HUES64 (cell line): ENCODE results near the gene ATXN7L1.

Experiments
- H3K27ac ChIP-seq: 2 replicates; pipeline ENCODE4 v1.7.0; 2013; ENCODE audit warnings: low read depth, low read length, inconsistent platforms
- H3K27me3 ChIP-seq: 2 replicates; pipeline ENCODE4 v1.6.1; 2013; ENCODE audit warnings: mild to moderate bottlenecking, low read length; ENCODE audit not compliant: insufficient read depth
- H3K36me3 ChIP-seq: 2 replicates; pipeline ENCODE4 v1.6.1; 2013; ENCODE audit warnings: mild to moderate bottlenecking, low read length; ENCODE audit not compliant: insufficient read depth
- H3K4me1 ChIP-seq: 2 replicates; pipeline ENCODE4 v1.6.1; 2013; ENCODE audit warnings: mild to moderate bottlenecking, low read length, moderate library complexity; ENCODE audit not compliant: insufficient read depth
- H3K4me3 ChIP-seq: 2 replicates; pipeline ENCODE4 v1.5.1; 2013; ENCODE audit warnings: mild to moderate bottlenecking, low read length, moderate library complexity
- H3K9ac ChIP-seq: 2 replicates; pipeline ENCODE4 v1.6.1; 2013; ENCODE audit warnings: mild to moderate bottlenecking, low read depth, low read length
- H3K9me3 ChIP-seq: 2 replicates; pipeline ENCODE4 v1.6.1; 2013; ENCODE audit warnings: low read depth, low read length; ENCODE audit not compliant: insufficient read depth
- WGBS: fragments of 150-250, 120-280 bp; methylation state at CpG from one replicate; pipeline ENCODE4 v1.1.7; 2013; ENCODE audit warnings: missing lambda C conversion rate; 5-methylcytosine and 5-hydroxymethylcytosine counted together

ATXN7L1 gene

GRCh38 chr7:105825371-105825770 lies 51.0 kb downstream of the ATXN7L1 start:
- Histone ChIP-seq H3K9me3 (no peaks in the 10 kb centered on the region), H3K4me1 (peaks cover 10% of the 10 kb centered on the region), H3K36me3 (no peaks in the 10 kb centered on the region), H3K27me3 (no peaks in the 10 kb centered on the region), H3K4me3 (no peak overlapping the region), H3K27ac (no peak overlapping the region), H3K9ac (no peak overlapping the region)
- 75% methylated on average over 1 of the region's 1 CpG for WGBS

DNA sequence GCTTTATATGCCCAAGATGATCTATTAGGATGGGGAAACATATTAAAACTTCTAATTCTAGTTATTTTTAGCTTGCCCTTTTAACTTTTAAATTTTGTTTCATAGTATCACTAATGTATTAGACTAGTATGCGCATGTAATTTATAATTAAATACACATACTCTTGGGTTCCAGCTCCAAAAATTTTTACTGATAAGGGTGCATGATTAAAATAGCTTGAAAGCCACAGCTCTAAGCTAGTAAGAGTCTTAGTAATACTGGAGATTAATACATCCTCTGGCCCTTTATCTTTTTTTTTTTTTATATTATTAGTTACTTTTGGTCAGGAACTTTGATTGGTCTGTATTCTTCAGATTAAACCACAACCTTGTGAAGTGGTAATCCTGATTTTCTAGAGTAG lies 53.6 kb downstream of the ATXN7L1 start:
- Histone ChIP-seq H3K4me3 (no peak overlapping the region), H3K9ac (no peak overlapping the region), H3K9me3 (no peaks in the 10 kb centered on the region), H3K27ac (no peak overlapping the region), H3K36me3 (no peaks in the 10 kb centered on the region), H3K4me1 (no peaks in the 10 kb centered on the region), H3K27me3 (no peaks in the 10 kb centered on the region)
- no CpG with 5 or more reads among the region's 1 CpG for WGBS

GRCh38 chr7:105821527-105821926 lies 54.9 kb downstream of the ATXN7L1 start:
- Histone ChIP-seq H3K36me3 (no peaks in the 10 kb centered on the region), H3K27ac (no peak overlapping the region), H3K9me3 (no peaks in the 10 kb centered on the region), H3K27me3 (no peaks in the 10 kb centered on the region), H3K9ac (no peak overlapping the region), H3K4me1 (peaks cover 2% of the 10 kb centered on the region; the same call in 1 of the 2 replicates), H3K4me3 (no peak overlapping the region)
- 92% methylated on average over 4 of the region's 4 CpGs for WGBS

DNA sequence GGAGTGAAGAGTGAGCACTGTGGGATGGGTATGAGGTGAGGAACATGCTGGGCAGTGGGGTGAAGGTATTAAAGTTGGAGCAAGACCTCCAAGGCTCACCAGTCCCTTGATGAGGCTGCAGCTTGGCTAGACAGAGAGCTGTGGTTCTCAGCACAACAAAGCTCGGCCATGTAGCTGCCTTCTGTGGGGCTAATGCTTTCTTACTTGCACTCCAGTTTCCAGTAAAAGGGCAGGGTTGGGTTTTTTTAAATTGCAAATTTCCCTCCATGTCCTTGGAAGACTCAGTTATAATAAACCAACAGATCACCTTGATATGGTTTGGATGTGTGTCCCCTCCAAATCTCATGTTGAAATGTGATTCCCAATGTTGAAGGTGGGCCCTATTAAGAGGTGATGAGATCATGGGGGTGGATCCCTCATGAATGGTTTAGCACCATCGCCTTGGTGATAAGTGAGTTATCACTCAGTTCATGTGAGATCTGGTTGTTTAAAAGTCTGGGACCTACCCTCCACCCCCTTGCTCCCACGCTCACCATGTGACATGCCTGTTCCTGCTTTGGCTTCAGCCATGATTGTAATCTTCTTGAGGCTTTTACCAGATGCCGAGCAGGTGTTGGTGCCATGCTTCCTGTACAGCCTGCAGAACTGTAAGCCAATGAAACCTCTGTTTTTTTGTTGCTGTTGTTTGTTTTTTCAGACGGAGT lies 55.9 kb downstream of the ATXN7L1 start:
- H3K36me3 ChIP-seq = no peaks in the 10 kb centered on the region
- H3K27ac ChIP-seq = no peak overlapping the region
- no peaks in the 10 kb centered on the region for H3K27me3 ChIP-seq
- H3K4me1 ChIP-seq = peaks cover 3% of the 10 kb centered on the region; the same call in 1 of the 2 replicates
- WGBS = 94% methylated on average over 5 of the region's 5 CpGs
- H3K4me3 ChIP-seq = no peak overlapping the region
- H3K9ac ChIP-seq = no peak overlapping the region
- no peaks in the 10 kb centered on the region for H3K9me3 ChIP-seq

- no peaks in the 10 kb centered on the region for H3K36me3 ChIP-seq
- no peak overlapping the region for H3K4me3 ChIP-seq
- H3K9ac ChIP-seq = no peak overlapping the region
- WGBS = 95% methylated on average over 18 of the region's 18 CpGs
- no peaks in the 10 kb centered on the region for H3K27me3 ChIP-seq
- H3K27ac ChIP-seq = no peak overlapping the region
- no peaks in the 10 kb centered on the region for H3K9me3 ChIP-seq
- H3K4me1 ChIP-seq = peaks cover 7% of the 10 kb centered on the region; the same call in 1 of the 2 replicates
Observed at GRCh38 chr7:105819559-105819958, 56.8 kb downstream of the ATXN7L1 start.

DNA sequence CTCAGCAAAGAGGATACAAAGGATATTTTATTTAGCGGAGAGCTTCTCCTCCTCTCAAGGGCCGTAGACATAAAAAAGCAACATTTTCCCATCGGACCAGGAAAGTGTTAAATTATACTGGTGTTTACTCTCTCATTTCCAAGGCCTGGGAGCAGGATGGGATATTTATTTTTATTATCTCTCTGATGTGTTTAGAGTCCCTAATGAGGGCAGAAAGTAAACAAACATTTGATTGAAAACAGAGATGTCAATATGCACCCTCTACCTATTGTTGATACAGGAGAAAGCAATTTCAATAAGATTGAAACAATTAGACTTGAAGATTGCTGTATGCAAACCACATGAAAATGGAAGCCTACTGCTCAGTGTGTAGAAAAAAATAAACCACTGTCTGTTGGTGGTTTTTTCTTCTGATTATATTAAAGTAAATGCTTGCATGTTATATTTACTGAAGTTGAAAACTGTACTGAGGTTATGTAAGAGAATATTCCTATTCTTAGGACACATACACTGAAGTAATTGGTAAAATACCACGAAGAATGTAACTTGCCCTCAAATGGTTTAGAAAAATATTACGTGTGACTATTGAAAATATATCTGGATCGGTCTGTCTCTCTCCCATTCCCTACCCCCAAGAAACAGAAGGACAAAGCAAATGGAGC lies 59.3 kb downstream of the ATXN7L1 start:
- Histone ChIP-seq H3K27ac (no peak overlapping the region), H3K9me3 (no peaks in the 10 kb centered on the region), H3K9ac (no peak overlapping the region), H3K4me1 (peaks cover 7% of the 10 kb centered on the region; the same call in 1 of the 2 replicates), H3K27me3 (no peaks in the 10 kb centered on the region), H3K4me3 (no peak overlapping the region), H3K36me3 (no peaks in the 10 kb centered on the region)
- WGBS = 96% methylated on average over 4 of the region's 6 CpGs

DNA sequence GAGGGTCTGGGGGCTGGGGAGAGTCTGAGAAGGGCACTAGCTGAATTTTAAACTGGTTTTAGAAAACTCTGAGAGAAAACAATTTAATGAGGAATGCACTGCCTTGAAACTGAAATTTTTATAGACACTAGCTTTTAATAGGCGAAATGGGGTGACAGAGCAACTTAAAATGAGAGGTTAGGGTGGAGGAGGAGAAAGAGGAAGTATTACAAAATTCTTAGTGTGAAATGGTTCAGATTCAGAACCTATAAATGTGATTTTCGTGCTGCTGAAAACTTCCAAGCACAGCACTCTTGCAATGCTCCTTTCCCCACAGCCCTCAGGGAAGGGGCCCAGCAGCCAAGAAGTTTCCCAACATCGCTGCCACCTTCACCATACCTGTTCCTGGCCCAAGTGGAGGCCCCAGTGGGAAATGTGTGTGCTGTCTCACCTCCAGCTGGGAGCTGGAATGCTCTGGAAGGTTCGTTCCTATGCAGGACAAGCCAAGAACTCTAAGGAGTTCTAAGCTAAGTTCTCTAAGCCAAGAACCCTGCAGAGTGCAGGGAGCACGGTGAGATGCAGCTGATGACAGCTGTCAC lies 60.0 kb downstream of the ATXN7L1 start:
- Histone ChIP-seq H3K9ac (no peak overlapping the region), H3K4me3 (no peak overlapping the region)
- 79% methylated on average over 5 of the region's 5 CpGs for WGBS

GRCh38 chr7:105815576-105815975 lies 60.8 kb downstream of the ATXN7L1 start:
- H3K36me3 ChIP-seq = no peaks in the 10 kb centered on the region
- H3K27me3 ChIP-seq = no peaks in the 10 kb centered on the region
- H3K4me1 ChIP-seq = peaks cover 7% of the 10 kb centered on the region; the same call in 1 of the 2 replicates
- H3K9me3 ChIP-seq = no peaks in the 10 kb centered on the region
- 93% methylated on average over 6 of the region's 6 CpGs for WGBS
- no peak overlapping the region for H3K27ac ChIP-seq
- H3K4me3 ChIP-seq = no peak overlapping the region
- H3K9ac ChIP-seq = no peak overlapping the region

More for the DNA sequence above, 60.0 kb downstream of the ATXN7L1 start:
- no peaks in the 10 kb centered on the region for H3K36me3 ChIP-seq
- H3K27ac ChIP-seq = no peak overlapping the region
- no peaks in the 10 kb centered on the region for H3K27me3 ChIP-seq
- H3K9me3 ChIP-seq = no peaks in the 10 kb centered on the region
- H3K4me1 ChIP-seq = peaks cover 7% of the 10 kb centered on the region; the same call in 1 of the 2 replicates

DNA sequence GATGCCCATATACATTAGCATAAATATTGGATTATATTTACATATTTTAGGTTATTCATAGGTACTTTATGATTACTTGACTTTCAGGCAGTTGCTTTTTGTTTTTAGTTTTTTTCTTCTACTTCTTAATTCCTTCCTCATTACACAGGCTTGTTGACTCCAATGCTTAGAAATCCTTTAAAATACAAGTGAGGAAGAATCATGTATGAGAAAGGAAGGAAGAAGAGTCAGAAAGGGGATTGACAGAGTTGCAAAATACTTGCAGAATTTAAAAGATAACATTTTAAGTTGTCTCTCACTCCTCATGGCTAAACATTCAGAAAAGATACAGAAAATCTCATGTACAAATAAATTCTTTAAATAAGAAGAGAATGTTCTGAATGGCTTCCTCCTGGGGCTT lies 61.9 kb downstream of the ATXN7L1 start:
- Histone ChIP-seq H3K4me3 (no peak overlapping the region), H3K36me3 (no peaks in the 10 kb centered on the region), H3K27ac (no peak overlapping the region), H3K9ac (no peak overlapping the region), H3K27me3 (no peaks in the 10 kb centered on the region), H3K4me1 (peaks cover 7% of the 10 kb centered on the region; the same call in 1 of the 2 replicates), H3K9me3 (no peaks in the 10 kb centered on the region)

DNA sequence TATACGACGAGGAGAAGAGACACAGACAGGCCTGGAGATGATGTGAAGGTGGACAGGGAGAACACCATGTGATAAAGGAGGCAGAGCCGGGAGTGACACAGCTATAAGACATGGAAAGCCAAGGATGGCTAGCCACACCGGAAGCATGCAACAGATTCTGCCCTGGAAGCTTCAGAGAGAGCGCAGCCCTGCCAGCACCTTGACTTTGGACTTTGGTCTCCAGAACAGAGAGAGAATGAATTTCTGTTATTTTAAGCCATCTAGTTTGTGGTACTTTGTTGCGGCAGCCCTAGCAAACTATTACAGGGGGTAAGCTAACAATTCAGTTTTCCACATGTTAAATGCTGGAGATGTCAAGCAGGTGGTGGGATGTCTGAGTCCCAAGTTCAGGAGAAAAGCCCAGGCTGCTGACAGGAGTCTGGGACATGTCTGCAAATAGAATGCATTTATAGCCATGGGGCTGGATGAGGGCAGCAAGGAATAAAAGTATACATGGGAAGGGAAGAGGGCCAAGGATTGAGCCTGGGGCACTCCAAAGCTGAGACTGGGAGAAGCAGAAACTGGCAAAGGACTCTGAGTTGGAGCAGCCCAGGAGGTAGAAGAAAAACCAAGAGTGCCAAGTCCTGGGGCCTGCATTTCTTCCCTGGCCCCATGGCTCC lies 65.1 kb downstream of the ATXN7L1 start:
- WGBS = 95% methylated on average over 6 of the region's 6 CpGs
- no peak overlapping the region for H3K4me3 ChIP-seq
- H3K9me3 ChIP-seq = no peaks in the 10 kb centered on the region
- H3K4me1 ChIP-seq = peaks cover 4% of the 10 kb centered on the region; the same call in 1 of the 2 replicates
- H3K9ac ChIP-seq = no peak overlapping the region
- H3K27ac ChIP-seq = no peak overlapping the region
- H3K36me3 ChIP-seq = no peaks in the 10 kb centered on the region
- no peaks in the 10 kb centered on the region for H3K27me3 ChIP-seq

- Histone ChIP-seq H3K36me3 (no peaks in the 10 kb centered on the region), H3K9ac (no peak overlapping the region), H3K4me3 (no peak overlapping the region), H3K9me3 (no peaks in the 10 kb centered on the region), H3K27ac (no peak overlapping the region), H3K4me1 (peaks cover 10% of the 10 kb centered on the region), H3K27me3 (no peaks in the 10 kb centered on the region)
- 94% methylated on average over 8 of the region's 8 CpGs for WGBS
Observed at GRCh38 chr7:105810556-105810955, 65.8 kb downstream of the ATXN7L1 start.
